Skeletal muscle cell (primary cell): ENCODE measurements around the gene RANBP3.
"Not testable (repeated sequence)": the region's sequence is repeated elsewhere in the genome, so short reads cannot be mapped to it uniquely, and the experiment has no call there.

Source experiments
- DNase-seq: peaks from one replicate; pipeline ENCODE4 v3.0.0-alpha.2; 2010; ENCODE audit warnings: low read depth
- H3K4me3 ChIP-seq: 2 replicates; pipeline ENCODE4 v1.5.1; 2011; ENCODE audit warnings: low read depth, mild to moderate bottlenecking, control low read depth, low read length, moderate library complexity

Gene RANBP3

DNA sequence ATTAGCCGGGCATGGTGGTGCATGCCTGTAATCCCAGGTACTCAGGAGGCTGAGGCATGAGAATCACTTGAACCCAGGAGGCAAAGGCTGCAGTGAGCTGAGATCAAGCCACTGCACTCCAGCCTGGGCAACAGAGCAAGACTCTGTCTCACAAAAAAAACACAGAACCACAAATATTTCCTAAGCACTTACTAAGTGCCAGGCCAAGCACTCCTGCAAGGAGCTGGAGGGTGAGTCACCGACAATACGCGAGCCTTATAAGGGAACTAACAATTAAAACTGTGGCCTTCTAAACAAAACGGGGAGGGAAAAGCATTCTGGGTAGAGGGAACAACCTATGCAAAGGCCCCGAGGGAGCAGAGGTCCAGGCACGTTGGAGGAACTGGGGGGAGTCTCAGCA lies 103.4 kb downstream of the RANBP3 start:
- not testable (repeated sequence) for DNase-seq, H3K4me3 ChIP-seq

DNA sequence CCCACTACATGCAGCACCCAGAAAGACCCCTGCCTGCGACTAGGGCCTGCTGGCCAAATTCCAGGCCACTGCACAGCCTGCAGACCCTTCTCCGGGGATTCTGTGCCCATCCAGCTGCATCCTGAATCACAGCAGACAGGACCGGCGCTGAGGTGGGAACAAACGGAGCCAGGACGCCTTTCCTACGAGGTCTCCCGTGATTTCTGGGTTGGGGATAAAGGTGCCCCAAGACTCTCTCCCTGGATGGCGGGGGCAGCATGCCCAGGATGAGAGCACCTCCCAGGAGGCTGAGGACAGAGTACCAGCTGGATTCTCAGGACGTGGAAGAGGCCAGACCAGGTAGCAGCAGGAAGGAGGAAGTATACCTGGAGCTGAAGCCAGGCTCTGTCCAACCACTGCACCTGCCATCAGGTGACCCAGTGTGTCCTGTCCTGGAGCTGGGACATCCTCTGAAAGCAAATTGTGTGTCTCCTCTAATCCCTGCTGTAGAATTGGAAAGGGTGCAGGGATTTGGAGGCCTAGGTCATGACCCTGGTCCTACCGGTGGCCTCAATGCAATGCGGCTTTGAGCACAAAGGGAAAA lies 104.2 kb downstream of the RANBP3 start:
- H3K4me3 ChIP-seq = no peak overlapping the region
- DNase-seq = no peak

DNA sequence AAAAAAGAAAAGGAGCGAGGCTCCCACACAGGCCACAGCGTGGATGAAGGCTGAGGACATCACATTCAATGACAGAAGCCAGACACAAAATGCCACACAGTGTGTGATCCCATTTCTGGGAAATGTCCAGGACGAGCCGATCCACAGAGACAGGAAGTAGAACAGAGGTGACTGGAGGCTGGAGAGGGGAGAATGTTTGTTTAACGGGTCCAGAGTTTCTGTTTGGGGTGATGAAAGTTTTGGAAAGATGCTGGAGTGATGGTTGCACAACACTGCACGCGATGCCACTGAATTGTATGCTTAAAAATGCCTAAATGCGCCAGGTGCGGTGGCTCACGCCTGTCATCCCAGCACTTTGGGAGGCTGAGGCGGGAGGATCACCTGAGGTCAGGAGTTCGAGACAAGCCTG lies 107.0 kb downstream of the RANBP3 start:
- no peak for DNase-seq
- no peak overlapping the region for H3K4me3 ChIP-seq

DNA sequence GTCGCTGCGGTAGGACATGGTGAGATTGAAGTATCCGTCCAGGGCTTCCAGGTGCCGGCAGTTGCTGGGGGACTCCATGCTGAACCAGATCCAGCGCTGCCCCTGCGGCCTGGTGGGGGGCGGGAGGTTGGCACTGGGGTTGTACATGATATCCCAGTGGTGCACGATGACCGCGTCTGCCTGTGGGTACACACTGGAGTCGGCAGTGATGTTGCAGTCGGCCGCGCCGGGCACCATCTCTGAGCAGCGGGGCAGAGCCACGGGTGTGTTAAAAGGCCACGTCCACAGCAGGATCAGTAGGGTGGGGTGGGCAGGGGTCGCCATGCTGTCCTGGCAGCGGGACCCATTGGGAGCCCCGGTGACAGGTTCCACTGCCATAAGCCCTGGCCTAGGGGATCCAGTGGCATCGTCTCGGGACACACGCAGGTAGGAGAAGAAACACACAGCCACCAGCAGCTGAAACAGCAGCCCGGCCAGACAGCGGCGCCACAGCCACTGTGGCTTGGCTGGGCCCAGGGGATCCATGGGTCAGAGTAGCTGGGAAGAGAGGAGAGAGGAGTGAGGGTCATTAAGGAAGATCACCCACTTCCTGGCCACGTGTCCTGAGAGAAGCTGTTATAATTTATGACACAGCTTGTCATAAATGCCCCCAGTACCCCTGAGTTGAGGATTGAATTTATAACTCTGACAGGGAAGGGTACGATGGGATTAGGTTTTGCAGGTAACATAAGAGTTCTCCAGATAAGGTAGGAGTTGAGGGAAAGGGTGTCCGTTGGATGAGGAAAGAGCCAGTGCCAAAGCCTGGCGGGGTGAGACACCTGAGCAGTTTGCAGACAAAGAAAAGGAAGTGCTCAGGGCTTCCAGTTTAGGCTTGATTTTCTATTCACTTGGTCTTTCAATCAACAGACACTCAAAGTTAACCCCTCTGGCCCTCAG lies 110.5 kb downstream of the RANBP3 start:
- H3K4me3 ChIP-seq = no peak overlapping the region
- no peak for DNase-seq
